NK-92 (cell line): Measurements from ENCODE around the gene UBL7.
"Not testable (repeated sequence)": the region's sequence is repeated elsewhere in the genome, so short reads cannot be mapped to it uniquely, and the experiment has no call there.

Experiments
- DNase-seq: peaks from one replicate; lab custom pipeline; 2025; ENCODE audit not compliant: unreplicated experiment; lab: John Stamatoyannopoulos, UW

The UBL7 gene

GRCh38 chr15:74460871-74461846, at the start of gene UBL7:
Gene UBL7 (minus strand): TSS chr15:74461160. CDS start chr15:74458867, 2,293 bp downstream.
- DNase-seq = peak; percentile 79

GRCh38 chr15:74506515-74506840, 45.5 kb upstream of the UBL7 start:
- no peak for DNase-seq

- no peak for DNase-seq
These were observed 45.0 kb upstream of the UBL7 start for GRCh38 chr15:74505837-74506514.

GRCh38 chr15:74504836-74505235, 43.9 kb upstream of the UBL7 start:
- DNase-seq = no peak

GRCh38 chr15:74504418-74504817, 43.5 kb upstream of the UBL7 start:
- no peak for DNase-seq

- DNase-seq = no peak
These were observed 41.3 kb upstream of the UBL7 start for GRCh38 chr15:74502301-74502700.

GRCh38 chr15:74500401-74500800, 39.4 kb upstream of the UBL7 start:
- DNase-seq = no peak

- DNase-seq = no peak
These were observed 38.4 kb upstream of the UBL7 start for GRCh38 chr15:74499366-74499765.

GRCh38 chr15:74497584-74497983, 36.6 kb upstream of the UBL7 start:
- no peak for DNase-seq

GRCh38 chr15:74496648-74497047, 35.7 kb upstream of the UBL7 start:
- no peak for DNase-seq

- no peak for DNase-seq
These were observed 29.4 kb upstream of the UBL7 start for GRCh38 chr15:74490339-74490689.

GRCh38 chr15:74489518-74490338, 28.8 kb upstream of the UBL7 start:
- no peak for DNase-seq

- no peak for DNase-seq
These were observed 27.8 kb upstream of the UBL7 start for GRCh38 chr15:74488776-74489175.

GRCh38 chr15:74482661-74483060, 21.7 kb upstream of the UBL7 start:
- DNase-seq = no peak

- not testable (repeated sequence) for DNase-seq
These were observed 19.4 kb upstream of the UBL7 start for GRCh38 chr15:74480364-74480763.

- not testable (repeated sequence) for DNase-seq
These were observed 10.7 kb upstream of the UBL7 start for GRCh38 chr15:74471621-74472020.

GRCh38 chr15:74470631-74471395, 9.9 kb upstream of the UBL7 start:
- no peak for DNase-seq

- no peak for DNase-seq
These were observed 7.5 kb upstream of the UBL7 start for GRCh38 chr15:74468341-74469032.

GRCh38 chr15:74466570-74466969, 5.6 kb upstream of the UBL7 start:
- DNase-seq = no peak

- DNase-seq = no peak
These were observed 3.9 kb upstream of the UBL7 start for GRCh38 chr15:74464897-74465296.
